ENCODE results near the gene LMNTD2. TPM values are rescaled to one million over a fixed set of nuclear protein-coding genes. Genes with fewer than 3 reads are reported as not detected.
A peak's percentile ranks its signal among the peaks of the same experiment; 100 is the strongest.

LMNTD2 gene
- total RNA-seq, 1 donor from 2014 or later: 1.9 TPM

DNA sequence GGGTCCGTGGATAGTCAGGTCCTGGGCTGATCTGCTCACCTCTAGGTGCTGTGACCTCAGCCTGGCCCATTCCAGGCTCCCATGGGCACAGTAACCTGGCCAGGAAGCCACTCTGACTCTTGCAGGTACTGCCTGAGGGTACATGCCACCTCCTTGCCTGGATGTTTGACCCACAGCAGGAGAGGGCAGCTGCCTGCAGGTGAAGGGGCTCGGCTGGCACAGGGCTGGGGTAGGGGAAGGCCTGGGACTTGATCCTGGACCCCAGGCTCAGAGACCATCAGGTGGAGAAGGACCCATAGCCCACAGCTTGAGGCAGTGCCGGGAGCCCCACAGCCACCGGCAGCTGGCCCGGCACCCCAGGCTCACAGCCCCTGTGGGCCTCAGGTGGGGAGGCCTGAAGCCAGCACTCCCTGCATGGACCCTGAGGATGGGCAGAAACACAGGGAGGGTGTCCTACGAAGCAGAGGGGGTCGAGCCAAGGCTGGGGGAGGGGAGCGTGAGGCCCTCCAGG lies 20.5 kb downstream of the LMNTD2 start:
- H3K36me3 ChIP-seq (ENCODE audit: control insufficient read depth, insufficient read depth, low read length): no peaks in the 10 kb centered on the region
- no peak for DNase-seq (ENCODE audit: low read depth)
- TF ChIP-seq, protein P1, sequence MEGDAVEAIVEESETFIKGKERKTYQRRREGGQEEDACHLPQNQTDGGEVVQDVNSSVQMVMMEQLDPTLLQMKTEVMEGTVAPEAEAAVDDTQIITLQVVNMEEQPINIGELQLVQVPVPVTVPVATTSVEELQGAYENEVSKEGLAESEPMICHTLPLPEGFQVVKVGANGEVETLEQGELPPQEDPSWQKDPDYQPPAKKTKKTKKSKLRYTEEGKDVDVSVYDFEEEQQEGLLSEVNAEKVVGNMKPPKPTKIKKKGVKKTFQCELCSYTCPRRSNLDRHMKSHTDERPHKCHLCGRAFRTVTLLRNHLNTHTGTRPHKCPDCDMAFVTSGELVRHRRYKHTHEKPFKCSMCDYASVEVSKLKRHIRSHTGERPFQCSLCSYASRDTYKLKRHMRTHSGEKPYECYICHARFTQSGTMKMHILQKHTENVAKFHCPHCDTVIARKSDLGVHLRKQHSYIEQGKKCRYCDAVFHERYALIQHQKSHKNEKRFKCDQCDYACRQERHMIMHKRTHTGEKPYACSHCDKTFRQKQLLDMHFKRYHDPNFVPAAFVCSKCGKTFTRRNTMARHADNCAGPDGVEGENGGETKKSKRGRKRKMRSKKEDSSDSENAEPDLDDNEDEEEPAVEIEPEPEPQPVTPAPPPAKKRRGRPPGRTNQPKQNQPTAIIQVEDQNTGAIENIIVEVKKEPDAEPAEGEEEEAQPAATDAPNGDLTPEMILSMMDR (IDR thresholded peaks at IDR 0.05; ENCODE audit: insufficient read depth, low read length, poor library complexity, severe bottlenecking): no peak
- no peaks in the 10 kb centered on the region for H3K27me3 ChIP-seq (ENCODE audit: control insufficient read depth, insufficient read depth, low read length)
- H3K4me3 ChIP-seq (ENCODE audit: low read depth, low read length): no peak overlapping the region

DNA sequence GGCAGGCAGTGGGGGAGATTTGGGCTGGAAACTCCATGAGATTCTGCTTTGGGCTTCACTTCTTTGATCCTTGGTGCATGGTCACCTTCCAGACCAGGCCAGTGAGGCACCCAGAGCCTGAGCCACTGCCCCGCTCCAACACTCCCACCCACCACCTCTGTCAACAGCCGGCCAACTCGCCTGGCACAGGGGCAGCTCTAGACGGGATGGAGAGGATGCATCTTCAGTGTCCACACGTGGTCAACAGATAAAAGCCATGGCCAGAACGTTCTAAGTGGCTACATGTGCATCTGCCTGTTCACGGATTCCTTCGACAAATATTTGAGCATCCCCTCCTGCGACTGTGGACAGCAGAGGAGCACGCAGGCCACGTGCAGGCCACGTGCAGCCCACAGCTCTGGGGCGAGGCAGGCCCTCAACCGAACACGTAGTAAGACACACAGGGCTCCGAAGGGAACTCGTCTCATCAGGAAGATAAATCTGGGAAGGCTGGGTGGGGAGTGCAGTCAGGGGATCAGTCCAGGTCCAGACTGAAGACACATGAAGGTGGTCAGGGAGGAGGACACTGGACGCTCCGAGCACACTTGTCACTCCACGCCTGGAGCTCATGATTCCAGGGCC lies 22.0 kb downstream of the LMNTD2 start:
- Histone ChIP-seq H3K27me3 (ENCODE audit: control insufficient read depth, insufficient read depth, low read length) (no peaks in the 10 kb centered on the region), H3K36me3 (ENCODE audit: control insufficient read depth, insufficient read depth, low read length) (no peaks in the 10 kb centered on the region), H3K4me3 (ENCODE audit: low read depth, low read length) (no peak overlapping the region)
- TF ChIP-seq, protein P1 (IDR thresholded peaks at IDR 0.05; ENCODE audit: insufficient read depth, low read length, poor library complexity, severe bottlenecking): no peak
- no peak for DNase-seq (ENCODE audit: low read depth)

DNA sequence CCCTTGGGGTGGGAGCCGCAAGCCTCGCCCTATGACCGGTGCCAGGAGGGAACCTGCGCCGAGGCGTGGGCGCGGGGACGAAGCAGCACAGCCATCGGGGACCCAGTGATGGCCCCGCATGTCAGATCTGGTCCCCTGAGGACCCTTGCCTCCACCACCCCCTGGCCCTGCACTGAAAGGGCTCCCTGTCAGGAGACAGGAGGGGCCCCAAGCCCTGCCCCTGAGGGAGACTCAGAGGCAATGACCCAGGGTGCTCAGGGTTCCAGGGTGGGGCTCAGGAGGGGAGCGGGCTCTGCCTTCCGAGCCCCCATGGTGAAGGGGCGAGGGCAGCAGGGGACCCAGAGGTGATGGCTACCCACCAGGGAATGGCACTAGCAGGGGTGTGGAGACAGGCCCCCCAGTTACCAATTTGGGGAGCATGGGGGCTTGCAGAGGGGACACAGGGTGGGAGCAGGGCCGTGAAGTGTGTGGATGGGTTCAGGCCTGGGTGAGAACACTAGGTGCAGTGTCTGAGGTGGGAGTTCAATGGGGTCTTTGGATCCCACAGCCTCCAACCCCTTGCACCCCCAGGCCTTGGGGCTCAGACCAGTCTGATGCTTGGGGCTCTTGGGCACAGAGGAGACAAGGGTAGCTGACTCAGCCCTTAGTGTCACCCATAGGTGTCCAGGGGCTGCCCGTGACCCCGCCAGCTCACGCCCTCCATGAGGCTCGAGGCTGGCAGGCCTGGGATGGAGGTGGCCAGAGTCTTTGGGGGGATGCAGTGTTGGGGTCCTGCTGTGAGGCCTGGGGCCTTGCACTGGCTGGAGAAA lies 22.7 kb downstream of the LMNTD2 start:
- no peaks in the 10 kb centered on the region for H3K36me3 ChIP-seq (ENCODE audit: control insufficient read depth, insufficient read depth, low read length)
- peak overlapping the region; percentile 41 for H3K4me3 ChIP-seq (ENCODE audit: low read depth, low read length)
- no peak for DNase-seq (ENCODE audit: low read depth)
- TF ChIP-seq, protein P1 (IDR thresholded peaks at IDR 0.05; ENCODE audit: insufficient read depth, low read length, poor library complexity, severe bottlenecking): no peak
- H3K27me3 ChIP-seq (ENCODE audit: control insufficient read depth, insufficient read depth, low read length): no peaks in the 10 kb centered on the region

DNA sequence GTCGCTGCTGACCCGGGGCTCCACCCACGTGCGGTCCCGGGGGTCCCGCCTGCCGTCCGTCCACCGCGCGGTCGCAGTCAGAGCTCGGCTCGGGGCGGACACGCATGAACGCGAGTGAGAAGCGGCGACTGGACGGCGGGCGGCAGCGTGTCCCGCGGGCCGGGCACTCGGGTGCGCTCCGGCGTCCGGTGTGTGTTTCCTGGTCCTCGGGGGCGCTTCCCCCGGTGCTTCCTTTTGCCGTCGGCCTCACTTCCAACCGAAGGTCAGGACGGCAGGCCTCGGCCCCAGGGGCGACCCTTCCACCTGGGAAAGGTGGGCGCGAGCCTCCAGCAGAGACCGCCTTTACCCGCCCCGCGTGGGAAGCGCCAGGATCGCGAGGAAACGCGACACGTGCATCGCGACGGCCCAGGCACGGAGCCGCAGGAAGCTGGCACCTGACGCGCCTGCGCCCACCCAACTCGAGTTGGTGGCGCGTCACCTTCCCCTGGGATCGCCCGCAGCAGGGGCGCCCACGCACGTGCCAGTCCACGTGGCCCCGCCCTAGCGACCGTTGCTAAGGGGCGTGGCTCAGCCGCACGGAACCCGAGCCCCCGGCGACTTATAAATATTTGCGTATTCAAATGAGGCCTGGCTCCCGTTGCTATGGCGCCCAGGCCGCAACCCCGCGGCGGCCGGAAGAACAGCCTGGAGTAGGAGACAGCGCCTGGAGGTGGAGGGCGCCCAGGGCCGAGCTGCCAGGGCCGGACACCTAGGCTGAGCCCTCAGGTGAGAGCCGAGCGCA lies 23.5 kb downstream of the LMNTD2 start, which contains the start of gene LRRC56:
Gene LRRC56 (plus strand): TSS at position 687 of the 781 bp plus-strand sequence. CDS start 3,158 bp downstream, outside the sequence.
- Histone ChIP-seq H3K27me3 (ENCODE audit: control insufficient read depth, insufficient read depth, low read length) (no peaks in the 10 kb centered on the region), H3K4me3 (ENCODE audit: low read depth, low read length) (peak within 1 kb of the TSS; percentile 60), H3K36me3 (ENCODE audit: control insufficient read depth, insufficient read depth, low read length) (no peaks in the 10 kb centered on the region)
- peak; percentile 49 for DNase-seq (ENCODE audit: low read depth)
- TF ChIP-seq, protein P1 (IDR thresholded peaks at IDR 0.05; ENCODE audit: insufficient read depth, low read length, poor library complexity, severe bottlenecking): no peak

DNA sequence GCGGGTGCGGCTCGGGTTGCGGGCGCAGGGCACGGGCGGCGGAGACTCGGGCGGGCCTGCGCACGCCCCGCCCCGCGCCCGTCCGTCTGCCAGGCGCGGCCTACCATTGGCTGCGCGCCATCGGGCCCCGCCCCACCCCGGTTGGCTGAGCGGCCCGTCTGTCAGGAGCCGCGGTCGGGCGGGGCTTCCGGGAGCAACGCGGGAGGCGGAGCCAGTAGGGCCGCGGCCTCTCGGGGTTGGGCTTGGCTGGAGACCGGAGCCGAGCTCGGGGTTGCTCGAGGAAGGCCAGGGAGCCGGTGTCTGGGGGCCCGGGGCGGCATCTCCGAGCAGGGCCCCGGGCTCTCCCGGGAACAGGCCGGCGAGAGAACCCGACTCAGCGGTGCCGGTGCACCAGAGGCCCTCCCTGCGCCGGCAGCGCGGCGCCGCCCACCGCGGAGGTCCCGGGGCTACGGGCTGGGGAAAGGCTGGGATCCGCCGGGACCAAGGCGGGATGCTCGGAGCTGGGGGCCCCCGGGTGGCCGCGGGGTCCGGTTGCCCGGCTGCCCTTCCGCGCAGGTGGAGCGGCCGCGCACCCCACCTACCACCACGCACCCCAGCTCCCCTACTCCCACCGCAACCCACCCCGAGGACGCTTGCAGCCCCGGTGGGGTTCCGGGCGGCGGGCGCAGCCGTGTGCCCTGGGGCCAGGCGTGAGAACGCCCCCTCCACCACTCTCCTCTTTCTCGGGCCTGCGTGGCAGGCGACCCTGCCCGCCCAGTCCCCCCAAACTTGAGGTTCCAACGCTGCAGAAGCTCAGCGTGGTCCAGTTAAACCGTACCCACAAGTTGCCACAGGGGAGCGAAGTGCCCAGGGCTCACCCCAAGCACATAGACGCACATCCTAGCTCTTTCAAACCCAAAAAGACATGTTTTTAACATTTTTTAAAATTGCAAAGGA lies 24.8 kb downstream of the LMNTD2 start, which contains the start of gene HRAS:
Gene HRAS (minus strand): TSS at position 58 of the 936 bp plus-strand sequence.
- H3K4me3 ChIP-seq (ENCODE audit: low read depth, low read length): peak within 1 kb of the TSS; percentile 64
- TF ChIP-seq, protein P1 (IDR thresholded peaks at IDR 0.05; ENCODE audit: insufficient read depth, low read length, poor library complexity, severe bottlenecking): no peak
- H3K27me3 ChIP-seq (ENCODE audit: control insufficient read depth, insufficient read depth, low read length): no peaks in the 10 kb centered on the region
- peak; percentile 51 for DNase-seq (ENCODE audit: low read depth)
- H3K36me3 ChIP-seq (ENCODE audit: control insufficient read depth, insufficient read depth, low read length): no peaks in the 10 kb centered on the region
